Caco-2 (cell line): ENCODE measurements around the gene MTHFD1L. TPM values are rescaled to one million over a fixed set of nuclear protein-coding genes. Genes with fewer than 3 reads are reported as not detected.
"Not testable (repeated sequence)": the region's sequence is repeated elsewhere in the genome, so short reads cannot be mapped to it uniquely, and the experiment has no call there.

Experiments used
- BruUV-seq: library from RNA; stranded (reverse); fragments of 400-500 nt; replicated peaks from 2 replicates; lab custom pipeline; 2021; lab: Mats Ljungman, UMichigan
- CTCF ChIA-PET: fragments of 300-600 bp; sonication (Branson Sonifier 250); formaldehyde crosslinking; loops from one replicate; lab custom pipeline; 2022; ENCODE audit warnings: antibody characterized with exemption; lab: Charles Lee
- POLR2A ChIA-PET: fragments of 300-600 bp; sonication (Branson Sonifier 250); formaldehyde crosslinking; loops from one replicate; lab custom pipeline; 2022; ENCODE audit warnings: antibody characterized with exemption; lab: Charles Lee
- DNase-seq, 2 experiments: peaks; one replicate each; pipeline versions ENCODE4 v3.0.0 to v3.0.0-alpha.2; 2020 to 2022
- H3K27me3 ChIP-seq: replicated peaks from 2 replicates; pipeline ENCODE4 v1.6.0; 2011; ENCODE audit warnings: low read length; ENCODE audit not compliant: control insufficient read depth, insufficient read depth
- H3K36me3 ChIP-seq: 2 replicates; pipeline ENCODE4 v1.5.1; 2011; ENCODE audit warnings: low read length; ENCODE audit not compliant: control insufficient read depth, insufficient read depth
- H3K4me1 ChIP-seq: fragments of 250-450 bp; sonication (Bioruptor Pico); 2 replicates; pipeline ENCODE4 v1.5.1; 2020; ENCODE audit warnings: mild to moderate bottlenecking
- H3K4me3 ChIP-seq: 2 replicates; pipeline ENCODE4 v1.5.1; 2011; ENCODE audit warnings: low read depth, mild to moderate bottlenecking, control low read depth, low read length
- H3K9me3 ChIP-seq: fragments of 250-450 bp; sonication (Bioruptor Pico); 2 replicates; pipeline ENCODE4 v1.5.1; 2020; ENCODE audit warnings: mild to moderate bottlenecking, moderate library complexity
- H3K27ac Mint-ChIP-seq: one replicate; pipeline ENCODE4 v1.8.0; 2022; ENCODE audit warnings: mixed read lengths; ENCODE audit not compliant: unreplicated experiment
- H3K27me3 Mint-ChIP-seq: one replicate; pipeline ENCODE4 v1.8.0; 2022; ENCODE audit warnings: mixed read lengths; ENCODE audit not compliant: insufficient read depth, unreplicated experiment
- H3K36me3 Mint-ChIP-seq: one replicate; pipeline ENCODE4 v1.8.0; 2022; ENCODE audit warnings: mild to moderate bottlenecking, mixed read lengths; ENCODE audit not compliant: insufficient read depth, unreplicated experiment
- H3K4me1 Mint-ChIP-seq: one replicate; pipeline ENCODE4 v1.8.0; 2022; ENCODE audit warnings: low read depth, mixed read lengths; ENCODE audit not compliant: unreplicated experiment
- H3K4me3 Mint-ChIP-seq: one replicate; pipeline ENCODE4 v1.8.0; 2022; ENCODE audit warnings: mild to moderate bottlenecking, moderate library complexity, mixed read lengths; ENCODE audit not compliant: unreplicated experiment
- H3K9me3 Mint-ChIP-seq: one replicate; pipeline ENCODE4 v1.8.0; 2022; ENCODE audit warnings: mixed read lengths; ENCODE audit not compliant: unreplicated experiment
- CTCF ChIP-seq, 2 experiments: fragments of 200-600 bp in 1 of 2; IDR thresholded peaks; 1 replicate in 1 of 2; 2 replicates in 1 of 2; pipeline versions ENCODE4 v1.5.1 to v1.8.0; 2011 to 2022; ENCODE audit warnings: antibody characterized with exemption in 1 of 2, control low read depth in 1 of 2, inconsistent platforms in 1 of 2, low read depth in 1 of 2, low read length in 1 of 2, mild to moderate bottlenecking in 1 of 2, moderate library complexity in 1 of 2; ENCODE audit not compliant: insufficient read depth in 1 of 2, severe bottlenecking in 1 of 2, unreplicated experiment in 1 of 2
- intact Hi-C: fragments of 100-400 bp; cut with micrococcal nuclease; formaldehyde crosslinking; loops from one replicate; pipeline ENCODE4 v1.10.0; 2022; ENCODE audit not compliant: unreplicated experiment
- total RNA-seq: library from RNA; stranded (reverse); gene quantifications from 2 replicates; pipeline ENCODE4 v1.2.3, GENCODE V29; 2022

Gene MTHFD1L
- total RNA-seq, 1 experiment from 2014 or later: 102 TPM

- no peak for TF ChIP-seq CTCF (IDR thresholded peaks at IDR 0.05; ENCODE audit: insufficient read depth in 1 of 2, low read depth in 1 of 2, low read length in 1 of 2, severe bottlenecking in 1 of 2, unreplicated experiment in 1 of 2)
- Mint-ChIP-seq H3K9me3 (no peaks in the 10 kb centered on the region), H3K4me1 (no peaks in the 10 kb centered on the region), H3K36me3 (peaks cover 34% of the 10 kb centered on the region), H3K4me3 (no peak overlapping the region), H3K27me3 (no peaks in the 10 kb centered on the region), H3K27ac (no peak overlapping the region)
- H3K36me3 ChIP-seq: no peaks in the 10 kb centered on the region
- no peaks in the 10 kb centered on the region for H3K27me3 ChIP-seq
- intact Hi-C loops: no loop called here
- no peaks in the 10 kb centered on the region for H3K9me3 ChIP-seq
- H3K4me1 ChIP-seq: no peaks in the 10 kb centered on the region
- DNase-seq: no peak
- no TSS peak for BruUV-seq
- POLR2A ChIA-PET: no interaction called here
- CTCF ChIA-PET: no interaction called here
- no peak overlapping the region for H3K4me3 ChIP-seq
Observed at GRCh38 chr6:150826788-150827187, 38.7 kb upstream of the MTHFD1L start.

- CTCF ChIA-PET, BruUV-seq, H3K36me3 ChIP-seq, H3K4me3 ChIP-seq, H3K27me3 Mint-ChIP-seq, H3K27ac Mint-ChIP-seq, H3K9me3 ChIP-seq, H3K27me3 ChIP-seq, POLR2A ChIA-PET, H3K4me3 Mint-ChIP-seq, H3K9me3 Mint-ChIP-seq, DNase-seq, H3K4me1 Mint-ChIP-seq, H3K4me1 ChIP-seq, intact Hi-C loops: not testable (repeated sequence)
- H3K36me3 Mint-ChIP-seq: peaks cover 35% of the 10 kb centered on the region
Observed at GRCh38 chr6:150828107-150828506, 37.4 kb upstream of the MTHFD1L start.

GRCh38 chr6:150830439-150831165 lies 34.9 kb upstream of the MTHFD1L start:
- Mint-ChIP-seq H3K4me3 (no peak overlapping the region), H3K27me3 (no peaks in the 10 kb centered on the region), H3K9me3 (no peaks in the 10 kb centered on the region), H3K36me3 (peaks cover 36% of the 10 kb centered on the region), H3K27ac (no peak overlapping the region), H3K4me1 (no peaks in the 10 kb centered on the region)
- TF ChIP-seq CTCF (IDR thresholded peaks at IDR 0.05; ENCODE audit: insufficient read depth in 1 of 2, low read depth in 1 of 2, low read length in 1 of 2, severe bottlenecking in 1 of 2, unreplicated experiment in 1 of 2): no peak
- no TSS peak for BruUV-seq
- Histone ChIP-seq H3K4me1 (0 out of 2 replicates have a peak, but pooled peaks cover under 1% of the 10 kb centered on the region), H3K36me3 (no peaks in the 10 kb centered on the region), H3K27me3 (no peaks in the 10 kb centered on the region), H3K9me3 (no peaks in the 10 kb centered on the region), H3K4me3 (no peak overlapping the region)
- ChIA-PET POLR2A (no interaction called here), CTCF (no interaction called here)
- no peak for DNase-seq
- intact Hi-C loops: no loop called here
